ENCODE results near the gene TMA7B. TPM values are rescaled to one million over a fixed set of nuclear protein-coding genes. Genes with fewer than 3 reads are reported as not detected.
"Not testable (repeated sequence)": the region's sequence is repeated elsewhere in the genome, so short reads cannot be mapped to it uniquely, and the experiment has no call there.

TMA7B gene
- total RNA-seq, 3 donors from 2014 or later (not counting 1 experiment from before 2014, with no cell fraction given) = 2.6 to 8.7 (median 6.7) TPM

DNA sequence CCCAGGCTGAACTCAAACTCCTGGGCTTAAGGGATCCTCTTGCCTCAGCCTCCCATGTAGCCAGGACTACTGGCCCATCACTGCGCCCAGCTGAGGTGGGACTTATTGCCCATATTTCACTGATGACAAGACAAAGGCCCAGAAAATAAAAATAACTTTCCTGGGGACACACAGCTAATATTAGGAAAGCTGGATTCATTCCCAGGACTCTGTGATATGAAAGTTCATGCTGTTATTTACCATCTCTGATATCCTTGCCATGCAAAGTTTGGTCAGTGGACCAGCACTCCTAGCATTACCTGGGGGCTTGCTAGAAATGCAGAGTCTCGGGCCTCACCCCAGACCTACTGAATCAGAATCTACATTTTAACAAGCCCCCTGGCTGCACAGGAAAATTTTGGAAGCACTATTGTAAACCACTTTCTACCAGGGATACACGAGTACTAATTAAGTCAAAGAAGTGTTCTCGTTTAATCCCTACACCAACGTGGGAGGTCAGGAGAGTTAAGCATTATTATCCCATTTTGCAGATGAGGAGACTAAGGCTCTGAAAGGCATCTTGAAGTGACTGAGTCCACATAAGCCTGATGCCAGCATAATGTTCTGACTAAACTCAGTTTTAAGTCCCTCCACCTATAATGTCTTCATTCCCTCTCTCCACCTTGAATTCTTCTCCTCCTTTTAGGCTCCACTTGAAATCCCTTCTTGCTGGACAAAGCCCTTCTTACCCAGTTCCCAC lies 32.1 kb downstream of the TMA7B start:
- H3K27me3 ChIP-seq (ENCODE audit: control insufficient read depth, insufficient read depth, low read length) = peaks cover 12% of the 10 kb centered on the region
- DNase-seq (no peak), ATAC-seq (no peak)
- H3K27ac Mint-ChIP-seq = no peak overlapping the region
- peaks cover 9 to 19% of the 10 kb centered on the region in 2 donors for H3K4me1 Mint-ChIP-seq
- H3K4me3 Mint-ChIP-seq = peak overlapping the region; percentile 22
- H3K9me3 Mint-ChIP-seq = no peaks in the 10 kb centered on the region
- WGBS (ENCODE audit: insufficient coverage) = 84% methylated on average over 5 of the region's 5 CpGs
- H3K27ac ChIP-seq (ENCODE audit: low read length) = no peak overlapping the region
- H3K4me1 ChIP-seq (ENCODE audit: control insufficient read depth, insufficient read depth, low read length) = peaks cover 9% of the 10 kb centered on the region
- H3K9me3 ChIP-seq (ENCODE audit: control insufficient read depth, insufficient read depth, low read length) = no peaks in the 10 kb centered on the region
- peaks cover 39 to 43% of the 10 kb centered on the region in 2 donors for H3K27me3 Mint-ChIP-seq (ENCODE audit: low read depth in 2 of 2)
- intact Hi-C loops (cut with micrococcal nuclease) = no loop called here
- no peak for TF ChIP-seq CTCF (IDR thresholded peaks at IDR 0.05)
- no peaks in the 10 kb centered on the region for H3K36me3 ChIP-seq (ENCODE audit: control insufficient read depth, insufficient read depth, low read length)
- no peak overlapping the region for H3K4me3 ChIP-seq (ENCODE audit: low read length)
- no peaks in the 10 kb centered on the region for H3K36me3 Mint-ChIP-seq

DNA sequence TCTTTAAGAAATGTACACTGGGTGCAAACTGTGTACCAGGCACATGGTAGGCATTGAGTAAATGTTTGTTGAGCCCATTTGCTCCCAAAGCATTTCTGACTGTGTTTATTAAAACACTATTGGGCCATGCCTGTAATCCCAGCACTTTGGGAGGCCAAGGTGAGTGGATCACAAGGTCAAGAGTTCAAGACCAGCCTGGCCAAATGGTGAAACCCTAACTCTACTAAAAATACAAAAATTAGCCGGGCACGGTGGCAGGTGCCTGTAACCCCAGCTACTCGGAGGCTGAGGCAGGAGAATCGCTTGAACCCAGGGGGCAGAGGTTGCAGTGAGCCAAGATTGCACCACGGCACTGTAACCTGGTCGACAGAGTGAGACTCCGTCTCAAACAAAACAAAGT lies 32.7 kb downstream of the TMA7B start:
- 93% methylated on average over 7 of the region's 7 CpGs for WGBS (ENCODE audit: insufficient coverage)
- ATAC-seq; H3K36me3 ChIP-seq (ENCODE audit: control insufficient read depth, insufficient read depth, low read length): not testable (repeated sequence)

DNA sequence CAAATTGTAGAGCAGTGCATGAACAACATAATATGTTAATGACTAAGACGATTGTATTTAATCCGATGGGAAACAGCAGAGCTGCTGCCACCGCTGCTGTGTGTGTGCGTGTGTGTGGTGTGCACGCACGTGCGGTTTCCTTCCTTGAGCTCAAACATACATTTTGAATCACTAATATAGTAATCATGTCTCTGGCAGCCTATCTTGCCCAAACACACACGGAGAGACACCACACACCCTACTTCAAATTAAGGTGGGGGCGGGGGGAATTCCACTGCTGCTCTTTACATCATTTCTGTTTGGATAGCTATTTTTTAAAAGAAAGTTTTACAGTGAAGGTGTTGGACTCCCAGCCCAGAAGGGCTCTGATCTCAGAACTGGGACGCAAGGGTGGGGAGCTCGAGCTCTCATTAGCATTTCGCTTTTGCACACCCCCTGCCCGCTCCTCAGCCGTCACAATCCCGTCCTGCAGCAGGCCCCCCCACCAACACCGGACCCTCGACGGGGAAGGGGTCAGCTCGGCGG lies 33.9 kb downstream of the TMA7B start:
- peaks cover 31 to 48% of the 10 kb centered on the region in 2 donors for H3K27me3 Mint-ChIP-seq (ENCODE audit: low read depth in 2 of 2)
- H3K4me1 Mint-ChIP-seq = peaks cover 7 to 9% of the 10 kb centered on the region in 2 donors
- ATAC-seq (peak; percentile 44 to 67 (median 55)), DNase-seq (peak in 1 of 2 donors; percentile 84)
- intact Hi-C loops (cut with micrococcal nuclease) = no loop called here
- H3K27me3 ChIP-seq (ENCODE audit: control insufficient read depth, insufficient read depth, low read length) = peaks cover 12% of the 10 kb centered on the region
- peak overlapping the region in 1 of 2 donors; percentile 27 for H3K27ac Mint-ChIP-seq
- peaks cover 9% of the 10 kb centered on the region for H3K4me1 ChIP-seq (ENCODE audit: control insufficient read depth, insufficient read depth, low read length)
- H3K9me3 Mint-ChIP-seq = no peaks in the 10 kb centered on the region
- H3K27ac ChIP-seq (ENCODE audit: low read length) = no peak overlapping the region
- 23% methylated on average over 18 of the region's 20 CpGs for WGBS (ENCODE audit: insufficient coverage)
- H3K4me3 ChIP-seq (ENCODE audit: low read length) = no peak overlapping the region
- H3K4me3 Mint-ChIP-seq = peak overlapping the region; percentile 43
- H3K36me3 Mint-ChIP-seq = no peaks in the 10 kb centered on the region
- H3K9me3 ChIP-seq (ENCODE audit: control insufficient read depth, insufficient read depth, low read length) = no peaks in the 10 kb centered on the region
- TF ChIP-seq CTCF (IDR thresholded peaks at IDR 0.05) = no peak
- no peaks in the 10 kb centered on the region for H3K36me3 ChIP-seq (ENCODE audit: control insufficient read depth, insufficient read depth, low read length)

More for the DNA sequence above, 32.7 kb downstream of the TMA7B start:
- H3K9me3 ChIP-seq (ENCODE audit: control insufficient read depth, insufficient read depth, low read length); H3K27ac ChIP-seq (ENCODE audit: low read length); H3K4me1 ChIP-seq (ENCODE audit: control insufficient read depth, insufficient read depth, low read length); H3K36me3 Mint-ChIP-seq; H3K27ac Mint-ChIP-seq; DNase-seq; H3K4me3 ChIP-seq (ENCODE audit: low read length); intact Hi-C loops (cut with micrococcal nuclease); H3K9me3 Mint-ChIP-seq: not testable (repeated sequence)
- Mint-ChIP-seq H3K27me3 (ENCODE audit: low read depth in 2 of 2) (peaks cover 41 to 48% of the 10 kb centered on the region in 2 donors), H3K4me3 (peak overlapping the region; percentile 22), H3K4me1 (peaks cover 9 to 19% of the 10 kb centered on the region in 2 donors)
- peaks cover 12% of the 10 kb centered on the region for H3K27me3 ChIP-seq (ENCODE audit: control insufficient read depth, insufficient read depth, low read length)

DNA sequence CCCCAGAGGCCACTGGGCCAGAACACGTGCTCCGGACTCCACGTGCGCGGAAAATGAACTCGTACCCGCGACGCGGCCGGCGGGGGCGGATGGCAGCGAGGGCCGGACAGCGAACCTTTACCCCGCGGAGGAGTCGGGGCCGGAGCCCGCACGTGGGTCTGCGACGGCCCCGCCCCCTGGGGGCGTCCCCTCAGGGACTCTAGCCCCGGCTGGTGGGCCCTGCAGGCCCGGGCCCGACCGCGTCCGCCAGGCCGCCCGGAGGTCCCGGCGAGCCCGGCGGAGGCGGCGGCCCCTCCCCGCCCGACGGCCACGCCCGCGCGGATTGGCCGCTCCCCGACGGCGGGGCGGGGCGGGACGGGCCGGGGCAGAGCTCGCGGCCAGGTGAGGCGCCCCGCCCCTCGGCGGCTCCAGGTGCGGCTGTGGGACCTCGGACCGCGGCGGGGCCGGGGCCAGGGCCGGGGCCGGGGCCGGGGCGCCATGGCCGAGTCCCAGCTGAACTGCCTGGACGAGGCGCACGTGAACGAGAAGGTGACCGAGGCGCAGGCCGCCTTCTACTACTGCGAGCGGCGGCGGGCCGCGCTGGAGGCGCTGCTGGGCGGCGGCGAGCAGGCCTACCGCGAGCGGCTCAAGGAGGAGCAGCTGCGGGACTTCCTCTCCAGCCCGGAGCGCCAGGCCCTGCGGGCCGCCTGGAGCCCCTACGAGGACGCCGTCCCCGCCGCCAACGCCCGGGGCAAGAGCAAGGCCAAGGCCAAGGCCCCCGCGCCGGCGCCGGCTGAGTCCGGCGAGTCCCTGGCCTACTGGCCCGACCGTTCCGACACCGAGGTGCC lies 34.6 kb downstream of the TMA7B start, which contains the start of gene FAM83F:
FAM83F (plus strand) TSS at position 389 of the 827 bp plus-strand sequence; CDS start at position 478, 89 bp downstream.
- no peaks in the 10 kb centered on the region for H3K9me3 Mint-ChIP-seq
- H3K27me3 Mint-ChIP-seq (ENCODE audit: low read depth in 2 of 2) = peaks cover 28 to 48% of the 10 kb centered on the region in 2 donors
- H3K4me1 Mint-ChIP-seq = peaks cover 7 to 9% of the 10 kb centered on the region in 2 donors
- no peaks in the 10 kb centered on the region for H3K36me3 Mint-ChIP-seq
- ATAC-seq = peak; percentile 69 to 78 (median 74)
- H3K4me3 Mint-ChIP-seq = peak within 1 kb of the TSS; percentile 43
- Histone ChIP-seq H3K4me1 (ENCODE audit: control insufficient read depth, insufficient read depth, low read length) (peaks cover 9% of the 10 kb centered on the region), H3K27me3 (ENCODE audit: control insufficient read depth, insufficient read depth, low read length) (peaks cover 12% of the 10 kb centered on the region), H3K4me3 (ENCODE audit: low read length) (no peak within 1 kb of the TSS), H3K9me3 (ENCODE audit: control insufficient read depth, insufficient read depth, low read length) (no peaks in the 10 kb centered on the region), H3K36me3 (ENCODE audit: control insufficient read depth, insufficient read depth, low read length) (no peaks in the 10 kb centered on the region), H3K27ac (ENCODE audit: low read length) (no peak within 1 kb of the TSS)
- 8% methylated on average over 115 of the region's 115 CpGs for WGBS (ENCODE audit: insufficient coverage)
- DNase-seq = peak; percentile 25 to 59
- H3K27ac Mint-ChIP-seq = peak within 1 kb of the TSS in 1 of 2 donors; percentile 27
- no peak for TF ChIP-seq CTCF (IDR thresholded peaks at IDR 0.05)
- intact Hi-C loops (cut with micrococcal nuclease) = no loop called here

All from natural killer cell (primary cell).